GM12878 (cell line): Measurements from ENCODE around the gene KCNA3. TPM values are rescaled to one million over a fixed set of nuclear protein-coding genes. Genes with fewer than 3 reads are reported as not detected.

Source experiments
- ATAC-seq: fragments of 200-7000 bp; cut with Tn5 transposase; 3 replicates; pipeline ENCODE4 v1.9.1; 2020; ENCODE audit warnings: mild to moderate bottlenecking, moderate library complexity
- BruUV-seq: library from RNA; stranded (reverse); fragments of 400-500 nt; replicated peaks from 2 replicates; lab custom pipeline; 2021; lab: Mats Ljungman, UMichigan
- CTCF ChIA-PET: fragments of 300-600 bp; sonication (Branson Sonifier 250); formaldehyde crosslinking; extraction: SDS; loops from one replicate; lab custom pipeline; 2021; ENCODE audit warnings: inconsistent platforms; lab: Yijun Ruan, JAX
- POLR2A ChIA-PET: fragments of 350-600 bp; formaldehyde crosslinking; extraction: SDS; loops from one replicate; lab custom pipeline; 2021; ENCODE audit warnings: inconsistent platforms; lab: Charles Lee
- RAD21 ChIA-PET: fragments of 300-600 bp; sonication (Branson Sonifier 250); formaldehyde crosslinking; loops from one replicate; lab custom pipeline; 2023; ENCODE audit warnings: antibody characterized with exemption; ENCODE audit not compliant: unreplicated experiment; lab: Charles Lee
- SMC1A ChIA-PET: fragments of 300-600 bp; sonication (Branson Sonifier 250); formaldehyde crosslinking; loops from one replicate; lab custom pipeline; 2023; ENCODE audit not compliant: unreplicated experiment, uncharacterized antibody; lab: Charles Lee
- DNase-seq: peaks from one replicate; pipeline ENCODE4 v3.0.0-alpha.2; 2011; ENCODE audit warnings: low read depth, low spot score
- FAIRE-seq: peaks from 3 replicates; lab custom pipeline; 2011; peaks lifted over from hg19 to GRCh38; lab: Jason Lieb, UNC
- H2AFZ ChIP-seq: 2 replicates; pipeline ENCODE4 v1.6.0; 2011; ENCODE audit warnings: low read depth, low read length, control low read depth; ENCODE audit not compliant: control insufficient read depth
- H3K27ac ChIP-seq: 2 replicates; pipeline ENCODE4 v1.5.1; 2011; ENCODE audit warnings: control low read depth; ENCODE audit not compliant: control insufficient read depth, insufficient read depth
- H3K27me3 ChIP-seq, 2 experiments: replicated peaks in 1 of 2; 2 replicates each; pipeline versions ENCODE4 v1.6.0 to v1.6.1; 2011; ENCODE audit warnings: low read length in 1 of 2; ENCODE audit not compliant: control insufficient read depth in 2 of 2, insufficient read depth in 2 of 2
- H3K36me3 ChIP-seq, 2 experiments: 2 replicates each; pipeline ENCODE4 v1.5.1; 2011; ENCODE audit warnings: low read length in 1 of 2; ENCODE audit not compliant: control insufficient read depth in 2 of 2, insufficient read depth in 2 of 2
- H3K4me1 ChIP-seq: 2 replicates; pipeline ENCODE4 v1.6.1; 2011; ENCODE audit warnings: mild to moderate bottlenecking, low read length, moderate library complexity, mixed read lengths; ENCODE audit not compliant: control insufficient read depth, insufficient read depth
- H3K4me2 ChIP-seq: 2 replicates; pipeline ENCODE4 v1.6.0; 2011; ENCODE audit warnings: control low read depth; ENCODE audit not compliant: control insufficient read depth, insufficient read depth
- H3K4me3 ChIP-seq: fragments of 200-600 bp; sonication (generic); 2 replicates; pipeline ENCODE4 v1.5.1; 2016
- H3K79me2 ChIP-seq: 2 replicates; pipeline ENCODE4 v1.6.0; 2011; ENCODE audit warnings: low read length; ENCODE audit not compliant: control insufficient read depth, insufficient read depth
- H3K9ac ChIP-seq: 2 replicates; pipeline ENCODE4 v1.8.0; 2011; ENCODE audit warnings: low read length, control low read depth, mixed read lengths; ENCODE audit not compliant: control insufficient read depth, insufficient read depth
- H3K9me3 ChIP-seq: replicated peaks from 3 replicates; pipeline ENCODE4 v1.5.1; 2011; ENCODE audit warnings: mild to moderate bottlenecking, low read length; ENCODE audit not compliant: control insufficient read depth, insufficient read depth
- H4K20me1 ChIP-seq: 2 replicates; pipeline ENCODE4 v1.6.0; 2011; ENCODE audit not compliant: control insufficient read depth, insufficient read depth
- ATF2 ChIP-seq: IDR thresholded peaks from 2 replicates; pipeline ENCODE4 v1.6.1; 2012; ENCODE audit warnings: low read length, inconsistent platforms
- CBFB ChIP-seq: IDR thresholded peaks from 2 replicates; pipeline ENCODE4 v1.6.1; 2016; ENCODE audit warnings: antibody characterized with exemption, low read depth
- CEBPZ ChIP-seq: fragments of 150-350 bp; IDR thresholded peaks from 2 replicates; pipeline ENCODE4 v1.6.1; 2016; ENCODE audit warnings: low read depth, low read length
- CHD1 ChIP-seq: IDR thresholded peaks from 2 replicates; pipeline ENCODE4 v1.6.1; 2012; ENCODE audit warnings: low read depth, low read length, improper control_type of control experiment
- EZH2 ChIP-seq: IDR thresholded peaks from 2 replicates; pipeline ENCODE4 v1.6.1; 2012; ENCODE audit warnings: low read depth, mild to moderate bottlenecking, control low read depth, inconsistent platforms, low read length, borderline replicate concordance; ENCODE audit not compliant: control insufficient read depth
- HDAC6 ChIP-seq: fragments of 200-600 bp; sonication (generic); IDR thresholded peaks from one replicate; pipeline ENCODE4 v1.8.0; 2017; ENCODE audit warnings: antibody characterized with exemption; ENCODE audit not compliant: unreplicated experiment
- LARP7 ChIP-seq: fragments of 450-650 bp; IDR thresholded peaks from 2 replicates; pipeline ENCODE4 v1.6.1; 2017; ENCODE audit warnings: mild to moderate bottlenecking
- MEF2A ChIP-seq: IDR thresholded peaks from 2 replicates; pipeline ENCODE4 v1.6.1; 2011; ENCODE audit warnings: low read depth, mild to moderate bottlenecking, low read length, moderate library complexity; ENCODE audit not compliant: insufficient read depth
- NFXL1 ChIP-seq: fragments of 450-650 bp; IDR thresholded peaks from 2 replicates; pipeline ENCODE4 v1.6.1; 2017; ENCODE audit warnings: antibody characterized with exemption, mild to moderate bottlenecking, borderline replicate concordance
- NFYA ChIP-seq: IDR thresholded peaks from 2 replicates; pipeline ENCODE4 v1.6.1; 2011; ENCODE audit warnings: low read depth, mild to moderate bottlenecking, low read length, improper control_type of control experiment, borderline replicate concordance
- NR2F1 ChIP-seq: fragments of 450-650 bp; conservative IDR thresholded peaks from 2 replicates; pipeline ENCODE4 v1.6.1; 2017; ENCODE audit warnings: mild to moderate bottlenecking
- PKNOX1 ChIP-seq: fragments of 450-650 bp; IDR thresholded peaks from 2 replicates; pipeline ENCODE4 v1.6.1; 2016; ENCODE audit warnings: mild to moderate bottlenecking
- POLR2AphosphoS5 ChIP-seq: IDR thresholded peaks from 2 replicates; pipeline ENCODE4 v1.6.1; 2011; ENCODE audit warnings: mild to moderate bottlenecking, low read length, inconsistent platforms
- SMAD5 ChIP-seq: IDR thresholded peaks from 2 replicates; pipeline ENCODE4 v1.6.1; 2016; ENCODE audit warnings: antibody characterized with exemption, low read depth
- WRNIP1 ChIP-seq: IDR thresholded peaks from 2 replicates; pipeline ENCODE4 v1.6.1; 2011; ENCODE audit warnings: low read depth, low read length, improper control_type of control experiment, borderline replicate concordance
- ZBTB40 ChIP-seq: fragments of 450-650 bp; IDR thresholded peaks from 2 replicates; pipeline ENCODE4 v1.6.1; 2016; ENCODE audit warnings: mild to moderate bottlenecking, moderate library complexity, borderline replicate concordance
- WGBS: methylation state at CpG from one replicate; pipeline ENCODE4 v1.1.6; 2016; ENCODE audit warnings: low lambda C conversion rate; ENCODE audit not compliant: insufficient replicate concordance, insufficient coverage; ENCODE audit errors: missing lambda C conversion rate; 5-methylcytosine and 5-hydroxymethylcytosine counted together
- in situ Hi-C: fragments of 300-500 bp; cut with MboI; formaldehyde crosslinking; loops from 9 replicates; pipeline ENCODE4 v1.14.3; 2018; ENCODE audit warnings: mixed read lengths
- intact Hi-C: fragments of 100-400 bp; cut with micrococcal nuclease; formaldehyde crosslinking; loops from one replicate; pipeline ENCODE4 v1.14.2; 2022; ENCODE audit not compliant: unreplicated experiment
- polyA plus RNA-seq, 11 experiments: library from polyadenylated mRNA; depleted of rRNA in 4 of 11; unstranded in 6 of 11; stranded (reverse) in 5 of 11; fragments of >200 nt; fragmentation: Nextera tagmentation in 4 of 11; fragmentation: Illumina TruSeq in 1 of 11; extraction: Ambion mirVana in 4 of 11; extraction: Trizol in 1 of 11; gene quantifications; 1 replicate in 1 of 11; 2 replicates in 10 of 11; pipeline versions ENCODE4 v1.2.1 to v1.2.3, GENCODE V29; 2011 to 2016; ENCODE audit warnings: inconsistent platforms in 2 of 11, missing spikeins in 2 of 11, low read depth in 1 of 11
- total RNA-seq, 4 experiments: library from RNA; depleted of rRNA in 3 of 4; stranded (reverse); fragments of >200 nt in 3 of 4; fragmentation: Illumina TruSeq in 1 of 4; extraction: Trizol in 1 of 4; gene quantifications; 2 replicates each; pipeline versions ENCODE4 v1.2.1 to v1.2.3, GENCODE V29; 2013 to 2021

KCNA3 gene
- total and polyA plus RNA-seq, 10 of the 15 experiments (the other 5 are each of a cell fraction or from before 2014, with no cell fraction given): 0.10 to 3.3 (median 1.7) TPM

DNA sequence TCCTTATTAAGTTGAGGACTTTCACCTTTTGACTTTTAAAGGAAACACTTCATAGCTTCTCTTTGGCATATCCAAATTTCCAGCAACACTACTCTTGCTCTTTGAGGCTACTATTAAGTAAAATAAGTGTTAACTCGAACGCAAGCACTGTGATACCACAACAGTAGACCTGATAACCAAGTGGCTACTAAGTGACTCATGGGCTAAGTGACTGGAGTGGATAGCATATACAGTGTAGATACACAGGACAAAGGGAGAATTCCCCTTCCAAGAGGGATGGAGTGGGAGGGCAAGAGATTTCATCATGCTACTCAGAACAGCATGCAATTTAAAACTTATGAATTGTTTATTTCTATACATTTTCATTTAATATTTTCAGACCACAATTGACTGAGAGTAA, 9.8 kb upstream of the KCNA3 start:
- no peak for FAIRE-seq
- POLR2A ChIA-PET: no interaction called here
- no peak for TF ChIP-seq ZBTB40
- no peak for TF ChIP-seq LARP7
- TF ChIP-seq ATF2: no peak
- no peak for TF ChIP-seq NR2F1
- TF ChIP-seq WRNIP1: no peak
- no peak for TF ChIP-seq EZH2
- no peak for TF ChIP-seq SMAD5
- TF ChIP-seq CBFB: no peak
- no peak for TF ChIP-seq POLR2AphosphoS5
- no peak for TF ChIP-seq NFXL1
- TF ChIP-seq MEF2A: no peak
- no peak for TF ChIP-seq NFYA
- no peak for TF ChIP-seq PKNOX1
- no peak for TF ChIP-seq HDAC6
- no peak for TF ChIP-seq CHD1
- no peak for TF ChIP-seq CEBPZ

More for the DNA sequence above, 9.8 kb upstream of the KCNA3 start:
- intact Hi-C loops: no loop called here
- no peaks in the 10 kb centered on the region for H3K9me3 ChIP-seq
- no peak overlapping the region for H2AFZ ChIP-seq
- H3K79me2 ChIP-seq: no peaks in the 10 kb centered on the region
- DNase-seq: no peak
- H4K20me1 ChIP-seq: no peaks in the 10 kb centered on the region
- no peak for ATAC-seq
- ChIA-PET CTCF (interaction anchor here (0.9 to 1.0 kb wide), 3 partner anchors 39 to 96 kb away, joined by 3 to 4 read pairs (median 3); no protein-coding TSS in a partner anchor), SMC1A (interaction anchor here (1.8 to 2.0 kb wide), 2 partner anchors 10 to 43 kb away, joined by 4 to 6 read pairs; no protein-coding TSS in a partner anchor), RAD21 (no interaction called here)
- no peak overlapping the region for H3K4me3 ChIP-seq
- BruUV-seq: no TSS peak
- in situ Hi-C loops: no loop called here
- no peaks in the 10 kb centered on the region for H3K36me3 ChIP-seq
- H3K9ac ChIP-seq: no peak overlapping the region
- no peaks in the 10 kb centered on the region for H3K27me3 ChIP-seq
- no peak overlapping the region for H3K4me2 ChIP-seq
- H3K4me1 ChIP-seq: no peaks in the 10 kb centered on the region
- 75% methylated on average over 2 of the region's 2 CpGs for WGBS
- H3K27ac ChIP-seq: no peak overlapping the region
